ENCODE measurements around the gene RHBG.
"Not testable (repeated sequence)": the region's sequence is repeated elsewhere in the genome, so short reads cannot be mapped to it uniquely, and the experiment has no call there.

RHBG gene

DNA sequence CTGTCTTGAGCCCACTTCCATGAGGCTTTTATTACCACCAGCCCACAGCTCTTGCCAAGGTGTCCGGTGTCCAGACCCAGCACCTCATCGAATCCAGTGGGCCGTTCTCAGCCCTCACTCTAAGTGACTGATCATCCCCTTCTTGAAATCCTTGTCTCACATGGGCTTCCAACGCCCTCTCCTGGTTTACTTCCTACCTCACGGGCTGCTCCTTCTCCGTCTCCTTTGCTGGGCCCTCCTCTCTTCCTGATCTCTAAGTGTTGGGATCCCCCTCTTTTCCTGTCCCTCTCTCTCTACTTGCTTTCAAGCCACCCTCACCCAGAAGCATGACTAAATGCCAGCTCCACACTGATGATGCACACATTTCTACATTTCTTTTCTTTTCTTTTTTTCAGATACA, 9.0 kb upstream of the RHBG start:
- no peak for DNase-seq (ENCODE audit: low read depth, low spot score)

DNA sequence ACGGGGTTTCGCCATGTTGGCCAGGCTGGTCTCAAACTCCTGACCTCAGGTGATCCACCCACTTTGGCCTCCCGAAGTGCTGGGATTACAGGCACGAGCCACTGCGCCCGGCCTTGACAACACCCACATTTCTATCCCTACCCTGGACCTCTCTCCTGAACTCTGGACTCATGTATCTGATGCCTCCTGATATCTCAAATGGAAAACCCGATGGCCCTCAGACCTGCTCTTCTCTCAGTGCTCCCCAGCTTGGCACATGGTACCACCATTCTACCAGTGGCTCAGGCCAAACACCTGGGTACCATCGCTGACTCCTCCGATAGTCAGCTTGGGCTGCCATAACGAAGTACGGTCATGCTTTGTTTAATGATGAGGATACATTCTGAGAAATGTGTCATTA, 8.5 kb upstream of the RHBG start:
- DNase-seq (ENCODE audit: low read depth, low spot score) = no peak

DNA sequence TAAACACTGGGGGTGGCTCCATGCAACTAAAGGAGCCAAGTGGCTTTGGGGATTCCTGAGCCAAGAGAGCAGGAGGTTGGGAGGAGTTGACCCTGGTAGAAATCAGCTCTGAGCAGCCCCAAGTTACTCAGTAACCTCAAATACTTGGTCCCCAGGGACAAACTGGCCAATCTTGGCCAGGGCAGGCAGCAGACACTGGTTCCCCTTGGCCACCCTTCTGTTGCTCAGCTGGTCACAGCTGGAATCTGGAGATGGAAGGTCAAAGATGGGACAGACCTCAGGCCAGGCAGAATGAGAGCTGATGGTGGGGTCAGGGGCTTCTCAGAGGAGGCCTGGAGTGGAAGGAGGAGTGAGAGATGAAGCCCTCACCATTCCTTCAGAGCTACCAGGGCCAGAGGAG, 3.3 kb upstream of the RHBG start:
- DNase-seq (ENCODE audit: low read depth, low spot score) = no peak

DNA sequence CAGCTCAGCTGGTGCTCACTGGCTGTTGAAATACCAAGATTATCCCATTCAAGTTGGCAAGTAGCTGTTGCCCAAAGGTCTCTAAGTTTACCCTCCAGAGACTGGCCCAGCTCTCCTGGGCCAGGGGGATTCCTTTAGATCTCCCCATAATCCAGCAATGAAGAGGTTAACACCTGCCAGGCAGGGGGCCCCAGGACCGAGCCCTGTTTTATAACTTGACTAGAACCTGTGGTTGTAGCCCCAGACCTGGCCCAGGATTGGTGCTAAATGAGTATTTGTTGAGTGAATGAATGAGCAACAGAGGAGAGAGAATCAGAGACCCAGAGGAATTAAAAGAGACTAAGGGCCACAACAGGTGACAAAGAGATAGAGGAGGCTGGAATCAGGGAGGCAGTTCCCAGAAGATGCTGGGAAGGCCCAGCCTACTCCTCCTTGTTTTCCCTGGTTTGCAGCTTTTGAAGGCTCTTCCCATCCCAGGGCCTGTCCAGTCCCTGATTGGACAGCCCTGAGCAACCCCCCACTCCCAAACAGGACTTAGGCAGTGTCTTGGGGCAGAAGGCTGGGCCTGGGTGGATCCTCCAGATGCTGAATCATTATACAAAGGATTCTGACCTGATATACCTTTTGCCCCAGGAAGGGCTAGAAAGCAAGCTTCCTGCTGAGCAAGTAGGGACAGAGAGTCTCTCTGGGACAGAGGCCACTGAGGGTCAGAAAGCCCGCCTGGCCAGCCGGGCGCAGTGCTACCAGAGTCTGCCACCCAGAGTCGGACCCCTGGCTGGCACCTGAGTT, 2.4 kb upstream of the RHBG start:
- DNase-seq (ENCODE audit: low read depth, low spot score) = no peak

DNA sequence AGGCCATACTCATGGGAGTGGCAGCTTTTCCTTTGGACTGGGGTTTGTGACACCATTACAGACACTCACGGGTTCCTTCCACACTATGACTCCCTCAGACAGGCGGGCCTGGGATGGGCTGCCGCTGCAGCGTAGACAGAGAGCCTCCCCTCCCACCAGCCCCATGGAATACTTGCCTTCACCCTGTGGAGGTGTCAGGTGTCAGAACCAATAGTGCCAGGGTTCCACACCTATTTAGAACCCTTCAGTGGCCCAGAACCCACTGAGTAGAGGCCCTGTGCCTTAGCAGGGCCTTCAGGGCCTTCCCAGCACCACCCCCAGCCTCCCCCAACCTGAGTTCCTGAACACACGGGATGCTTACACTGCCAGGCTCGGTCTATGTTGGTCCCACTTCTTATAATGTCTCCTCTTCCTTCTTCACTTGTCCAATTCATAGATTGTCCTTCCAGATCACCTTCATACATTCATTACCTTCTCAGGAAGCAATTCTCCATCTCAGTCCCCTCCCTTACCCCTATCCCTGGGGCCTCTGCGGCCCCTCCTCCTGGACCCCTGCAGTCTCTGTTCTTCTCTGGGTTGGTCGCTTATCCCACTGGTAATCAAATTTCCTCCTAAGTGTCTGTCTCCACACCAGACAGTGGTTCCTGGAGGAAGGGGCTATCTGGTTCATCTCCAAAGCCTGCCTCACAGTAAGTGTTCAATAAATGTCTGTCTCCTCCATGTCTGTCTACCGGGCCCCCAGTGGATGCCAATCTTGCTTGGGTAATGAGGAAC, 1.4 kb upstream of the RHBG start:
- DNase-seq (ENCODE audit: low read depth, low spot score) = no peak

- DNase-seq (ENCODE audit: low read depth, low spot score) = no peak
Observed at GRCh38 chr1:156368157-156368658, 803 bp upstream of the RHBG start.

- DNase-seq (ENCODE audit: low read depth, low spot score) = not testable (repeated sequence)
Observed at GRCh38 chr1:156369685-156370286, 775 bp downstream of the RHBG start.

GRCh38 chr1:156371553-156372264, 2.7 kb downstream of the RHBG start:
- no peak for DNase-seq (ENCODE audit: low read depth, low spot score)

GRCh38 chr1:156372265-156372586, 3.2 kb downstream of the RHBG start:
- DNase-seq (ENCODE audit: low read depth, low spot score) = no peak

DNA sequence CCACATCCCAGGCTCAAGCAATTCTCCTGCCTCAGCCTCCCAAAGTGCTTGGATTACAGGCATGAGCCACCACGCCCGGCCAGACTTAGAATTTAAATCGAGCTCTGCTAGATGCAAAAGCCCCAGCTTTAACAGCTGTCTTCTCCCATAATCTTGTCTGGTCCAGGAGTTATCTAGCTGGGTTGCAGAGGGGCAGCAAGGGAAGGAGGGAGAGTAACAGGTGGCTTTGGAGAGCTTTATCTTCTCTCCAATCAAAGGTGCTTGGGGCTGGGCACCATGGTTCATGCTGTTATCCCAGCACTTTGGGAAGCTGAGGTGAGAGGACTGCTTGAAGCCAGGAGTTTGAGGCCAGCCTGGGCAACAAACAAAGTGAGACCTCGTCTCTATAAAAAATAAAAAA, 3.9 kb downstream of the RHBG start:
- DNase-seq (ENCODE audit: low read depth, low spot score) = no peak

DNA sequence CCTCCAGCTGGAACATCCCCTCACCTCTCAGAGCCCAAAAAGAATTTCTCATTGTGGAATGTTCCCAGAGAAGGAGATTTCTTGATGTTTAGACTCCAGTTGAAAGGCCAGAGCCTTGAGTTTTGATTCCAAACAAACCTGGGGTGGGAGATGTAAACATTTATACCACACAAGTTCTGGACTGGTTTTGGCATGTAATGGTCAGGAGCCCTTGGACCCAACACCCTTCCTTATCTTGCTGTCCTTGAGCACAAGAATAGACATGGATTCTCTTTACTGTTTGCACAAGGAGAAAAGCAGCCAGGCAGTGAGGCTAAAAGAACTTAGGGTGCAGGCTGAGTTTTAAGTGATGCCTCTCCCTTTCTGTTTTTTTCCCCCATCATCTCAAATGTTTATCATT, 4.5 kb downstream of the RHBG start:
- no peak for DNase-seq (ENCODE audit: low read depth, low spot score)

DNA sequence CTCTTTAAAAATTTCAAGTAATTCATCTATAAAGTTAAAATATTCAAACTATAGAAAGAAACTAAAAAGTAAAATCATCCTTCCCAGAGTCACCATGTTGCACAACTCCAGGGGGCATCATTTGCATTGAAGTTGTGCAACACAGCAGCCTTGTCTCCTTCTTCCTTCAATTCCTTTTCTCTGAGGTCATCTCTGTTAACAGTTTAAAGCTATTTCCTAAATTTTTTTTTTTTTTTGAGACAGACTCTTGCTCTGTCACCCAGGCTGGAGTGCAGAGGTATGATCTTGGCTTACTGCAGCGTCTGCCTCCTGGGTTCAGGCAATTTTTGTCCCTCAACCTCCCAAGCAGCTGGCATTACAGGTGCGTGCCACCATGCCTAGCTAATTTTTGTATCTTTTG, 7.1 kb downstream of the RHBG start:
- DNase-seq (ENCODE audit: low read depth, low spot score) = no peak

- DNase-seq (ENCODE audit: low read depth, low spot score) = no peak
Observed at GRCh38 chr1:156376958-156377919, 8.2 kb downstream of the RHBG start.

- DNase-seq (ENCODE audit: low read depth, low spot score) = no peak
Observed at GRCh38 chr1:156378557-156378956, 9.5 kb downstream of the RHBG start.

DNA sequence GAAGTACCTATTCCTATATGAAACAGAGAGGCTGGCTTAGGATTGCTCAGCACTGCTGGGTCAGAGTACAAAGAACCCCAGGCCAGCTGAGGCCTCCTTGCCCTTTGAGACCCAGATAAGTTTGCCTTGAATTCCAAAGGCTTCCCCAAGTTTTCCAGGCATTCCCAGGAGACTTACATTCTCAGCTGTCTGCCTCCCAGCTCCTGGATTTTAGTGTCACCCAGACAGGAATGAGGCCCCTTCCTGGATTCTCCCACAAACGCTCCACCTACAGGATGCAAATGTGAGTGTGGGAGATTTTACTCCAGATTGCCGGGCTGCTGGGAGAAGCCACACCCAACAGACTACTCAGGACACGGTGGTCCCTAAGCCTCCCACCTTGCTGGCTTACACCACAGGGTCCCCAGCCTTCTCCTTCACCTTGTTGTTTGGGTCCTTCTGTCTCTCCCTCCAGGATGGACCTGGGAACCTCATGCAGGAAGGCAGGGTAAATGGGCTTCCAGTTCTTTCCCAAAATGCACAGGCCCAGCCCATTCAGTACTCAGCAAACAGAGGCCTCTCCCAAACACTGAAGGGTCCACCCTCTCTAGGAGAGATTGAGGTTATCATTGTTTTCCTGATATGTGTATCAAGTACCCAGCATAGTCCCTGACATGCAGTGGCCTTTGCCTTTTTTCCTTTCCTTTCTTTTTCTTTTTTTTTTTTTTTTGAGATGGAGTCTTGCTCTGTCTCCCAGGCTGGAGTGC, 10.6 kb downstream of the RHBG start:
- DNase-seq (ENCODE audit: low read depth, low spot score) = no peak

DNA sequence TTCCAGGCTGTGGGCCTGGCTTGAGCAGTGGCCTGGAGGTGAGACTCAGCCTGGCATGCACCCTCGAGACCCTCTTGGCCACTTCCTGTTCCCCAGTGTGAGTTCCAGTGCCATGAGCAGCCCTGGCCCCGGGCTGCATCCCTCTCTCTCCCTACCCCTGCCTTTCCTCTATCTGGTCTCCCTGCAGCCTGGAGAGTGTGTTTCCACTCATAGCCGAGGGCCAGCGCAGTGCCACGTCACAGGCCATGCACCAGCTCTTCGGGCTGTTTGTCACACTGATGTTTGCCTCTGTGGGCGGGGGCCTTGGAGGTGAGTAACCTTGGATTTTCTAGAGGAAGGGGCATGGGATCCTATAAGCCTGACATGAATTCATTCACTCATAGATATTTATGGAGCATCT, 13.6 kb downstream of the RHBG start:
- no peak for DNase-seq (ENCODE audit: low read depth, low spot score)

DNA sequence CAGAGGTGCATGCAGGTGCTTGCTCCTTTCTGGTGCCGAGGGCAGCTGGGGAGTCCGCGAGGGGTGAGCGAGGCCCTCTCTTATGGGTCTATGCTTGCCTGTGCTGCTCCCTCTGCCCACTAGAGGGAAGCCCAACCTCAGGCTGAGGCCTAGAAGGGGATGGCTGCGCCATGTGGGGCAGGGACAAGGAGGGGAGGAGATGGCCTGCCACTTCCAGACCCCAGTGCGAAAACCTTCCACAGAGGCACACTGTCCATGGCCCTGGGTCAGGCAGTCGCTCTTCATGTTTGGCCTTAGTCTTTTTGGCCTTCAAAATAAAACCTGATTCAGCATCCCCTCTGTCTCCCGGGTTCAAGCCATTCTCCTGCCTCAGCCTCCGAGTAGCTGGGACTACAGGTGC, 14.0 kb downstream of the RHBG start:
- no peak for DNase-seq (ENCODE audit: low read depth, low spot score)

DNA sequence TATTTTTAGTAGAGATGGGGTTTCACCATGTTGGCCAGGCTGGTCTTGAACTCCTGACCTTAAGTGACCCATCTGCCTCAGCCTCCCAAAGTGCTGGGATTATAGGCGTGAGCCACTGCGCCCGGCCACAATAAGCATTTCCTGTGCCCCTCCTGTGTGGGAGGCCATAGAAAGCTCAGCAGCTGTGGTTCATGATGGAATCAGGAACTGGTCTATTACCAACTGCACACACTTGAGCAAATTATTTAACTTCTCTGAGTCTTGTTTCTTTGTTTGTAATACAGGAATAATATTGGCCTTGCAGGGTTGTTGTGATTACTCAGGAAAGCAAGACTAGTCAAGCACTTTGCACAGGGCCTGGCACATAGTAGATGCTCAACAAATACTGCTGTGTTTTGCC, 15.0 kb downstream of the RHBG start:
- no peak for DNase-seq (ENCODE audit: low read depth, low spot score)

- no peak for DNase-seq (ENCODE audit: low read depth, low spot score)
Observed at GRCh38 chr1:156384658-156385057, 15.6 kb downstream of the RHBG start.

GRCh38 chr1:156385534-156386031, 16.6 kb downstream of the RHBG start:
- DNase-seq (ENCODE audit: low read depth, low spot score) = no peak

Measured in iPS DF 19.7 (cell line).